Medulla oblongata (tissue), 1 donor: Measurements from ENCODE around the gene LRBA.

Experiments
- DNase-seq: peaks from one replicate; pipeline ENCODE4 v3.0.0-alpha.2; 2015; ENCODE audit errors: extremely low spot score

The LRBA gene

DNA sequence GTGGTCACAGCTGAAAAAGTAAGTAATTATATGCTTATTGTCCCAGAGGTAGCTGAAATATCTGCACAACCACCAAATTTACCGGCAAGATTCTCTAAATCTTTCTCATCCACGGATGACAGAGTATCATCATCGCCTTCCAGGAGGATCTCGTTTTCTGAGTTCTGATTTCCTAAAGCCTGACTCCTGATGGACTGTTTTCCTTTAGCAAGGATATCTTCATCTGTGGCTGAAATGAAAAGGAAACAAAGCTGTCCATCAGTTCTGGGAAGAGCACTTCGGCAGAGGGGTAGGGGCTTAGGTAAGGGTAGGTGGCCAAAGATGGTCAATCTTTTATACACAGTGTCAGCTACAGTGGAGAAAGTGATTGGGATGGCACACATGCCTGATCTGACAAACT is 424.5 kb downstream of the LRBA start:
- no peak for DNase-seq

- no peak for DNase-seq
Measured at GRCh38 chr4:150589157-150589556, 425.9 kb downstream of the LRBA start.

DNA sequence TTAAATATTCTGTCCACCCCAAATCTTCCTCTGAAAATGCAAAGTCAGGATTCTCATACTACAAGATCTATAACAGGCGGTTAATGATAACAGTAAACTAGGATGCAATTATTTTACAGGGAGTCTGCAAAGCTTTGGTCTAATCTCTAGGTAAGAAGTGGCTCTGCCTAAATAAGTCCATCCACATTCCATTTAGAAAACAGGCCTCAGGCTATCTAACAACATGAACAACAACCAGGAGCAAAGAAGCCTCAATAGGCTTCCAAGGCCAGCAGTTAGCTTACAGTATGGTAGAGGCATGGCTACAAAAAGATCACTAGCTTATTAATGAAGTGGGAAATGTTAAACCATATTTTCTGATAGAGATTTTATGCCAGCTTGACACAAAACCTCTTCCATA is 426.8 kb downstream of the LRBA start:
- DNase-seq: no peak

GRCh38 chr4:150586162-150586810 is 428.8 kb downstream of the LRBA start:
- DNase-seq: no peak

GRCh38 chr4:150585611-150586010 is 429.5 kb downstream of the LRBA start:
- DNase-seq: no peak

- DNase-seq: no peak
Measured at GRCh38 chr4:150584111-150584915, 430.8 kb downstream of the LRBA start.

DNA sequence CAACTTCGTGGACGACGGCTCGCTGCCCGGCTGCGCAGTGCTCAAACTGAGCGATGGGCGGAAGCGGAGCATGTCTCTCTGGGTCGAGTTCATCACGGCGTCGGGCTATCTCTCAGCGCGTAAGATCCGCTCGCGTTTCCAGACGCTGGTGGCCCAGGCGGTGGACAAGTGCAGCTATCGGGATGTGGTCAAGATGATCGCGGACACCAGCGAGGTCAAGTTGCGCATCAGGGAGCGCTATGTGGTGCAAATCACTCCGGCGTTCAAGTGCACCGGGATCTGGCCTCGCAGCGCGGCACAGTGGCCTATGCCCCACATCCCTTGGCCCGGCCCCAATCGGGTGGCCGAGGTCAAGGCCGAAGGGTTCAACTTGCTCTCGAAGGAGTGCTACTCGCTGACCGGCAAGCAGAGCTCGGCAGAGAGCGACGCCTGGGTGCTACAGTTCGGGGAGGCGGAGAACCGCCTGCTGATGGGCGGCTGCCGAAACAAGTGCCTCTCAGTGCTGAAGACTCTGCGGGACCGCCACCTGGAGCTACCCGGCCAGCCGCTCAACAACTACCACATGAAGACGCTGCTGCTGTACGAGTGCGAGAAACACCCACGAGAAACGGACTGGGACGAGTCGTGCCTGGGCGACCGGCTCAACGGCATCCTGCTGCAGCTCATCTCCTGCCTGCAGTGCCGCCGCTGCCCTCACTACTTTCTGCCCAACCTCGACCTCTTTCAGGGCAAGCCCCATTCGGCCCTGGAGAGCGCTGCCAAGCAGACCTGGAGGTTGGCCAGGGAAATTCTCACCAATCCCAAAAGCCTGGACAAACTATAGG is 431.6 kb downstream of the LRBA start:
- DNase-seq: no peak

GRCh38 chr4:150582873-150583286 is 432.2 kb downstream of the LRBA start:
- DNase-seq: no peak

GRCh38 chr4:150582146-150582872 is 432.8 kb downstream of the LRBA start, which contains the start of gene MAB21L2:
Gene MAB21L2 (plus strand): TSS chr4:150582151. CDS start chr4:150583030, 879 bp downstream.
- DNase-seq: no peak

DNA sequence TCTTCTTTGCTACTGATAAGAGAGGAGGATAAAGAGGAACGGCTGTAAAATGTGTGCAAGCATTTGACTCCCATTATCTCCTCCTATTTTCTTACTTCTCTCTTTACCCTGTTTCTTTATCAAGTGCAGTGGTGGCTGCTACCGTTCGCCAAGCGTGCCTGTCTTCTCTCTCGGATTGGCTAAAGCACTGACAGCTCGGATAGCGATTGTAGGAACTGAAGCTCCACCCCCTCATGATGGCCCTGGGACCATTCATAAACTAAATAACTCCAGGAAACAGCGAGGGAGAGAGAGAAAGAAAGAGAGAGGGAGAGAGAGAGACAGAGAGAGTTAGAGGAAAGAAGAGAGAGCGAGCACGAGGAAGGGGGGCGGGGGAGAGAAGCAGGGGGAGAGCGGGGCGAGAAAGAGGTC is 433.4 kb downstream of the LRBA start:
- no peak for DNase-seq

- no peak for DNase-seq
Measured at GRCh38 chr4:150581056-150581605, 434.0 kb downstream of the LRBA start.

GRCh38 chr4:150580306-150580705 is 434.8 kb downstream of the LRBA start:
- DNase-seq: no peak

DNA sequence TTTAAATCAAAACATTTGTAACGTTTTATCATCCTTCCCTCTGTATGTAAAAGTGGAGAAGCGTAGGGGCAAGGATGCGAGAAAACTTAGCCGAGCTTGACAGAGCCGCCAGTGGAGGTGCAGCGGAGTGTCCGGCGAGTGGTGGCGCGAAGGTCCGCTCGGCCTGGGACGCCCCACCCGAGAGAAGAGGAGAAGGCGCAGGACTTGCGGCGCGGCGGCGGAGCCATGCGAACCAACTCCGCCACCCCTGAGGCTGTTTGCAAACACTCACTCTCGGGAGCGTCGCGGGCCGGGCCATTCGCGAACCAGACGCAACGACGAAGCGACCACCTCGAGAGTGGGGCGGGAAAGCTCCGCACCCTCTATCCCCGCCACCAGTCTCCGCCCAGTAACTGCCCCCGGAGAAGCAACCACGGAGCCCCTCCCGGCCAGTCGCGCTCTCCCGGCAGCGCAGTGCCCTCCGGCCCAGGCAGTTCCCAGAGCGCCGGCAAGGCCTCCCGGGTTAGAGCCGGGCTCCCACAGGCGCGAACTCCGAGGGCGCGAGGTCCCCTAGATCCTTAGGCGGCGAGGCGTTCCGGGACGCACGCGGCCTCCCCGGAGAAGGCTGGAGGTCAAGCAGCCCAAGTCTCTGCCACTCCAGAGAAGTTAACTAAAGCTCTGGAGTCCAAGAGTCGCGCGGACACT is 435.4 kb downstream of the LRBA start:
- DNase-seq: no peak

- DNase-seq: no peak
Measured at GRCh38 chr4:150578745-150579501, 436.2 kb downstream of the LRBA start.

- no peak for DNase-seq
Measured at GRCh38 chr4:150577796-150578195, 437.3 kb downstream of the LRBA start.

GRCh38 chr4:150574678-150575077 is 440.4 kb downstream of the LRBA start:
- no peak for DNase-seq

DNA sequence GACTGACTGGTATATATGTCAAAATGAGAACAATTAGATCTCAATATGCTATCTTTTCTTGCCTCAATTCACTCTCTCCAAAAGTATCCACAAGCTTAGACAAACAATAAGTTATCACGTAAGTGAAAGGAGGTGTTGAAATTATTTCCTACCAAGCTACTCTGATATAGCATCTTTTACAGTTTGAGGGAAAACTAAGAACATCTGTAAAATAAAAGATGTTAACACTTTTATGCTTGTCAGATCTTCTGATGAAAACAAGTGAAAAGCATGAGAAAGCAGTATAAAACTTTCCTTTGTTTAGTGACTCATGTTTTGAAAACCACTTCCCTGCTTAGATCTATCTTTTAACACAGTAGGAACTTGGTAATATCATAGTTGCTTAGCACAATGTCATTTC is 441.6 kb downstream of the LRBA start:
- DNase-seq: no peak

DNA sequence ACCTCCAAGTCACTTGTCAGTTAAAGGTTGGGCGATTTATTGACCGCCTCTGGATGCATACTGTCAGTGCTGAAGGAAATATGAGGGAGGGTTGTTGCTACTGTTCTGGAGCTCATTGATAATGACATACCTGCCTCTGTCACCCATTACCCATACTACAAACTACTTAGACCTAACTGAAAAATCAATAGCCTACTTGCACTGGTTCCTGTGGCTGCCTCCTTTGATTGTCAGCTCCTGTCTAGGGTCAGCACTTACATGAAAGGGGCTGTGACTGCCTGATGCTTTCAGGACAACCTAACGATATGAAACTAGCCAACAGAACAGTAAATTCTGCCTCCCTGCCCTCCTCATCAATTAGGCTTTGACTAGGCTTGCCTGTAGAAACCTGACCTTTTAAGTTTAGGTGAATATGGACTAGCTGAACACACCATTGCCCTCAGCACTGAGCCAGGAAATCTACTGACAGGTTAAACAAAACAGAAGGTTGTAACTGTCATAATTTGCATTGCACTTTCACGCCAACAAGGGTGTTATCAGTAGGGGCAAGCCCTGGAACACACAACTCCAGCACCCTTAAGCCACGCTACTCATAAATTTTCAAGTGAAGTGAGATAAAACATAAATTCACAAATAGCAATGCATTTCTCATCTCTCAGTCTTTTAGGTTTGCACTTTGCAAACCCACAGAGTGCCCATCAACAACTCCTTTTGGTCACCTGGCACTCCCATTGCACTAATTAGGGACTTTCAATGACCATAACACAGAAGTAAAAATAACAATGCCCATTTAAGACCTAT is 442.2 kb downstream of the LRBA start:
- no peak for DNase-seq

- DNase-seq: no peak
Measured at GRCh38 chr4:150570862-150571261, 444.2 kb downstream of the LRBA start.
